Activated CD8-positive, alpha-beta T cell treated with anti-CD3 and anti-CD28 coated beads for 36 hours (primary cell): ENCODE measurements around the gene TRIM24. TPM values are rescaled to one million over a fixed set of nuclear protein-coding genes. Genes with fewer than 3 reads are reported as not detected.

ENCODE experiments used
- ATAC-seq: fragments of 200-7000 bp; cut with Tn5 transposase; one replicate; pipeline ENCODE4 v1.10.0; 2021; ENCODE audit warnings: mild to moderate bottlenecking, moderate library complexity
- CTCF ChIA-PET: fragments of 350-600 bp; sonication (Branson Sonifier 250); formaldehyde crosslinking; loops from one replicate; lab custom pipeline; 2021; ENCODE audit warnings: antibody characterized with exemption; lab: Charles Lee
- POLR2A ChIA-PET: fragments of 350-600 bp; sonication (Branson Sonifier 250); formaldehyde crosslinking; loops from one replicate; lab custom pipeline; 2021; ENCODE audit warnings: antibody characterized with exemption; lab: Charles Lee
- DNase-seq: peaks from one replicate; pipeline ENCODE4 v3.0.0-alpha.2; 2020
- H3K27ac Mint-ChIP-seq: one replicate; pipeline ENCODE4 v1.8.0; 2021; ENCODE audit warnings: mild to moderate bottlenecking, mixed read lengths
- H3K27me3 Mint-ChIP-seq: one replicate; pipeline ENCODE4 v1.8.0; 2021; ENCODE audit warnings: mixed read lengths
- H3K36me3 Mint-ChIP-seq: one replicate; pipeline ENCODE4 v1.8.0; 2021; ENCODE audit warnings: low read depth, mixed read lengths
- H3K4me1 Mint-ChIP-seq: one replicate; pipeline ENCODE4 v1.8.0; 2021; ENCODE audit warnings: low read depth, mixed read lengths
- H3K4me3 Mint-ChIP-seq: one replicate; pipeline ENCODE4 v1.8.0; 2021; ENCODE audit warnings: mild to moderate bottlenecking, moderate library complexity, mixed read lengths
- H3K9me3 Mint-ChIP-seq: one replicate; pipeline ENCODE4 v1.8.0; 2021; ENCODE audit warnings: mixed read lengths
- CTCF ChIP-seq: fragments of 200-600 bp; IDR thresholded peaks from one replicate; pipeline ENCODE4 v1.8.0; 2022; ENCODE audit warnings: antibody characterized with exemption, mild to moderate bottlenecking
- intact Hi-C: fragments of 100-400 bp; cut with micrococcal nuclease; formaldehyde crosslinking; loops from one replicate; pipeline ENCODE4 v1.10.0; 2022
- total RNA-seq, 2 experiments: library from RNA; stranded (reverse); gene quantifications; one replicate each; pipeline ENCODE4 v1.2.3, GENCODE V29; 2021

TRIM24 gene
- total RNA-seq, 2 experiments from 2014 or later, result 13.9 to 16.7 TPM

GRCh38 chr7:138455609-138456008, 4.5 kb upstream of the TRIM24 start:
- intact Hi-C loops, result no loop called here

GRCh38 chr7:138456220-138456619, 3.8 kb upstream of the TRIM24 start:
- H3K27ac Mint-ChIP-seq, result no peak overlapping the region
- no peak overlapping the region for H3K4me3 Mint-ChIP-seq
- peaks cover 2% of the 10 kb centered on the region for H3K36me3 Mint-ChIP-seq
- intact Hi-C loops, result no loop called here
- no peaks in the 10 kb centered on the region for H3K9me3 Mint-ChIP-seq
- H3K4me1 Mint-ChIP-seq, result peaks cover under 1% of the 10 kb centered on the region
- POLR2A ChIA-PET, result no interaction called here
- ATAC-seq, result no peak
- H3K27me3 Mint-ChIP-seq, result no peaks in the 10 kb centered on the region
- DNase-seq, result no peak
- CTCF ChIA-PET, result no interaction called here
- TF ChIP-seq CTCF, result no peak

More at GRCh38 chr7:138455609-138456008, 4.5 kb upstream of the TRIM24 start:
- Mint-ChIP-seq H3K9me3 (no peaks in the 10 kb centered on the region), H3K27ac (no peak overlapping the region), H3K36me3 (no peaks in the 10 kb centered on the region), H3K4me1 (no peaks in the 10 kb centered on the region), H3K4me3 (no peak overlapping the region), H3K27me3 (no peaks in the 10 kb centered on the region)
- ATAC-seq, result no peak
- POLR2A ChIA-PET, result no interaction called here
- CTCF ChIA-PET, result no interaction called here
- DNase-seq, result no peak
- TF ChIP-seq CTCF, result no peak

- ChIA-PET CTCF (interaction anchor here (0.7 to 2.0 kb wide), 3 partner anchors 11 to 280 kb away, joined by 3 to 9 read pairs (median 6); no protein-coding TSS in a partner anchor), POLR2A (interaction anchor here (0.6 kb wide), 2 partner anchors 901 to 1515 kb away, joined by 3 to 4 read pairs; partner anchors contain the start of gene LUC7L2)
- H3K27ac Mint-ChIP-seq, result no peak overlapping the region
- no peak for TF ChIP-seq CTCF
- H3K4me1 Mint-ChIP-seq, result peaks cover 18% of the 10 kb centered on the region
- no peaks in the 10 kb centered on the region for H3K27me3 Mint-ChIP-seq
- no peak for DNase-seq
- H3K36me3 Mint-ChIP-seq, result peaks cover 14% of the 10 kb centered on the region
- intact Hi-C loops, result no loop called here
- ATAC-seq, result no peak
- peak overlapping the region; percentile 38 for H3K4me3 Mint-ChIP-seq
- no peaks in the 10 kb centered on the region for H3K9me3 Mint-ChIP-seq
Observed at GRCh38 chr7:138458576-138459412, 1.3 kb upstream of the TRIM24 start.

GRCh38 chr7:138459413-138460175, 465 bp upstream of the TRIM24 start:
- intact Hi-C loops, result no loop called here
- Mint-ChIP-seq H3K27ac (peak overlapping the region; percentile 71), H3K4me1 (peaks cover 20% of the 10 kb centered on the region), H3K27me3 (no peaks in the 10 kb centered on the region), H3K36me3 (peaks cover 14% of the 10 kb centered on the region), H3K9me3 (no peaks in the 10 kb centered on the region), H3K4me3 (peak overlapping the region; percentile 97)
- DNase-seq, result peak; percentile 98
- CTCF ChIA-PET, result interaction anchor here (0.6 kb wide), 1 partner anchor 188 kb away, joined by 3 read pairs; no protein-coding TSS in a partner anchor
- POLR2A ChIA-PET, result interaction anchor here (0.6 kb wide), 1 partner anchor 1514 kb away, joined by 4 read pairs; no protein-coding TSS in a partner anchor
- peak; percentile 60 for TF ChIP-seq CTCF
- ATAC-seq, result peak; percentile 91
